ENCODE measurements around the gene OR6S1. TPM values are rescaled to one million over a fixed set of nuclear protein-coding genes. Genes with fewer than 3 reads are reported as not detected.
"Not testable (repeated sequence)": the region's sequence is repeated elsewhere in the genome, so short reads cannot be mapped to it uniquely, and the experiment has no call there.

OR6S1 gene
- total RNA-seq, 1 donor from 2014 or later, result not detected

GRCh38 chr14:20668969-20669368, 27.5 kb upstream of the OR6S1 start:
- DNase-seq (ENCODE audit: low spot score), result no peak

- DNase-seq (ENCODE audit: low spot score), result no peak
These were observed 26.5 kb upstream of the OR6S1 start for GRCh38 chr14:20667957-20668356.

GRCh38 chr14:20666400-20666961, 25.0 kb upstream of the OR6S1 start:
- not testable (repeated sequence) for DNase-seq (ENCODE audit: low spot score)

GRCh38 chr14:20662968-20663732, 21.7 kb upstream of the OR6S1 start:
- DNase-seq (ENCODE audit: low spot score), result peak; percentile 78

GRCh38 chr14:20661197-20661596, 19.7 kb upstream of the OR6S1 start:
- no peak for DNase-seq (ENCODE audit: low spot score)

GRCh38 chr14:20659813-20660395, 18.4 kb upstream of the OR6S1 start:
- no peak for DNase-seq (ENCODE audit: low spot score)

- no peak for DNase-seq (ENCODE audit: low spot score)
These were observed 17.8 kb upstream of the OR6S1 start for GRCh38 chr14:20659336-20659735.

- DNase-seq (ENCODE audit: low spot score), result no peak
These were observed 16.8 kb upstream of the OR6S1 start for GRCh38 chr14:20658246-20658645.

- DNase-seq (ENCODE audit: low spot score), result no peak
These were observed 16.0 kb upstream of the OR6S1 start for GRCh38 chr14:20657216-20658211.

- DNase-seq (ENCODE audit: low spot score), result no peak
These were observed 14.8 kb upstream of the OR6S1 start for GRCh38 chr14:20656274-20656673.

- no peak for DNase-seq (ENCODE audit: low spot score)
These were observed 14.4 kb upstream of the OR6S1 start for GRCh38 chr14:20655851-20656250.

GRCh38 chr14:20652996-20653975, 11.8 kb upstream of the OR6S1 start:
- DNase-seq (ENCODE audit: low spot score), result no peak

GRCh38 chr14:20645481-20645880, 4.0 kb upstream of the OR6S1 start:
- DNase-seq (ENCODE audit: low spot score), result no peak

GRCh38 chr14:20644520-20644919, 3.0 kb upstream of the OR6S1 start:
- DNase-seq (ENCODE audit: low spot score), result no peak

GRCh38 chr14:20642755-20643154, 1.3 kb upstream of the OR6S1 start:
- not testable (repeated sequence) for DNase-seq (ENCODE audit: low spot score)

- DNase-seq (ENCODE audit: low spot score), result no peak
These were observed 691 bp upstream of the OR6S1 start for GRCh38 chr14:20642182-20642581.

- DNase-seq (ENCODE audit: low spot score), result peak; percentile 67
These were observed 8.4 kb downstream of the OR6S1 start for GRCh38 chr14:20632831-20633691.

- DNase-seq (ENCODE audit: low spot score), result no peak
These were observed 9.1 kb downstream of the OR6S1 start for GRCh38 chr14:20632448-20632830.

GRCh38 chr14:20631880-20632389, 9.6 kb downstream of the OR6S1 start:
- DNase-seq (ENCODE audit: low spot score), result no peak
